Kidney (tissue), 14 donors: ENCODE results near the gene P2RX4. TPM values are rescaled to one million over a fixed set of nuclear protein-coding genes. Genes with fewer than 3 reads are reported as not detected.

Experiments
- DNase-seq, 5 donors: peaks; one replicate each; pipeline ENCODE4 v3.0.0-alpha.2; 2013 to 2020
- FAIRE-seq: peaks from 2 replicates; lab custom pipeline; 2012; peaks lifted over from hg19 to GRCh38; lab: Jason Lieb, UNC
- H3K27ac ChIP-seq, 2 donors: one replicate each; pipeline ENCODE4 v1.7.0; 2013; ENCODE audit warnings: low read depth in 2 of 2, low read length in 2 of 2, inconsistent platforms in 1 of 2
- H3K27me3 ChIP-seq: one replicate; pipeline ENCODE4 v1.7.1; 2013; ENCODE audit warnings: low read length, inconsistent platforms; ENCODE audit not compliant: control insufficient read depth, insufficient read depth
- H3K36me3 ChIP-seq, 3 donors: one replicate each; pipeline versions ENCODE4 v1.7.0 to v1.7.1; 2013; ENCODE audit warnings: low read length in 3 of 3, control low read depth in 1 of 3, inconsistent platforms in 1 of 3; ENCODE audit not compliant: insufficient read depth in 3 of 3, control insufficient read depth in 2 of 3
- H3K4me1 ChIP-seq, 3 donors: one replicate each; pipeline versions ENCODE4 v1.7.0 to v1.7.1; 2013; ENCODE audit warnings: low read length in 3 of 3, inconsistent platforms in 1 of 3, low read depth in 1 of 3; ENCODE audit not compliant: control insufficient read depth in 2 of 3, insufficient read depth in 2 of 3
- H3K4me3 ChIP-seq, 3 donors: one replicate each; pipeline versions ENCODE4 v1.7.0 to v1.8.1; 2013; ENCODE audit warnings: low read length in 3 of 3, control low read depth in 1 of 3, inconsistent platforms in 1 of 3
- H3K9ac ChIP-seq, 3 donors: one replicate each; pipeline versions ENCODE4 v1.7.0 to v1.7.1; 2013; ENCODE audit warnings: low read length in 3 of 3, control low read depth in 1 of 3, inconsistent platforms in 1 of 3
- H3K9me3 ChIP-seq, 3 donors: one replicate each; pipeline versions ENCODE4 v1.7.0 to v1.7.1; 2013; ENCODE audit warnings: low read length in 3 of 3, control low read depth in 1 of 3, inconsistent platforms in 1 of 3; ENCODE audit not compliant: control insufficient read depth in 2 of 3, insufficient read depth in 1 of 3
- CTCF ChIP-seq: IDR thresholded peaks from 3 replicates; pipeline ENCODE4 v1.5.1; 2012; ENCODE audit warnings: mild to moderate bottlenecking, moderate library complexity, borderline replicate concordance; ENCODE audit not compliant: insufficient read depth; ENCODE audit errors: extremely low read depth
- intact Hi-C: fragments of 100-400 bp; cut with DNase I; formaldehyde crosslinking; loops from one replicate; pipeline ENCODE4 v1.11.1; 2022
- polyA plus RNA-seq: library from polyadenylated mRNA; stranded (reverse); fragments of 350-450 nt; fragmentation: Illumina TruSeq; extraction: RNeasy Lipid Tissue Mini Kit (QIAGEN cat#74804); gene quantifications from one replicate; pipeline ENCODE4 v1.2.3, GENCODE V29; 2014; ENCODE audit warnings: low read depth, low replicate concordance; ENCODE audit not compliant: insufficient read depth
- total RNA-seq: library from RNA; stranded (reverse); fragmentation: NEBNext Ultra II Directional; extraction: Animal tissue kit (Norgen Biotek cat#: 25700); gene quantifications from one replicate; pipeline ENCODE4 v1.2.1, GENCODE V29; 2021
- donor health status: control.
- donor health status: control.
- donor health status: control.
- donor health status: control.
- donor health status: control.
- donor health status: DM: yes; HTN: yes; CAD: no.
- donor health status: Normal renal cell carcinoma (clear cell type).

The P2RX4 gene
- total and polyA plus RNA-seq, 2 donors from 2014 or later, result 28.8 to 36.2 TPM

DNA sequence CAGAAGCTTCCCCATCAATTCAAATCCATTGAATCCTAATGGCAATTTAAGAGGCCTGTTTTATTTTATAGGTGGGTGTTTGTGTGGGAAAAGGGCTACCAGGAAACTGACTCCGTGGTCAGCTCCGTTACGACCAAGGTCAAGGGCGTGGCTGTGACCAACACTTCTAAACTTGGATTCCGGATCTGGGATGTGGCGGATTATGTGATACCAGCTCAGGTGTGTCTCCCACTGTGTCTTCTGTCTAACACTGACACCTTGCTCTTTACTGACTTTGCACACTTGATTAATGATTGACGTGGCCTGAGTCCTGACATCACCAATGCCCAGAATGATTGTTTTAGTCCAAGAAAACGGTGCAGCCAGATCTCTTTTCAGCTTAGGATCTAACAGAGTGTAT is 7.1 kb downstream of the P2RX4 start:
- H3K27me3 ChIP-seq, result no peaks in the 10 kb centered on the region
- H3K9ac ChIP-seq, result no peak overlapping the region
- H3K36me3 ChIP-seq, result peaks cover 0 to 5% (median 0%) of the 10 kb centered on the region in 3 donors
- peak overlapping the region; percentile 71 to 84 for H3K27ac ChIP-seq
- FAIRE-seq (no peak), DNase-seq (peak in 3 of 5 donors; percentile 29 to 64 (median 58))
- peaks cover 0 to 21% (median 6%) of the 10 kb centered on the region in 3 donors for H3K4me1 ChIP-seq
- H3K4me3 ChIP-seq, result no peak overlapping the region
- no peaks in the 10 kb centered on the region for H3K9me3 ChIP-seq
- no peak for TF ChIP-seq CTCF
- intact Hi-C loops, result no loop called here

GRCh38 chr12:121217761-121218160 is 7.8 kb downstream of the P2RX4 start:
- intact Hi-C loops, result no loop called here
- no peak for DNase-seq
- Histone ChIP-seq H3K27me3 (no peaks in the 10 kb centered on the region), H3K27ac (peak overlapping the region; percentile 37 to 69), H3K4me1 (peaks cover 0 to 21% (median 6%) of the 10 kb centered on the region in 3 donors), H3K4me3 (peak overlapping the region in 1 of 3 donors; percentile 10), H3K9me3 (no peaks in the 10 kb centered on the region), H3K36me3 (peaks cover 0 to 5% (median 0%) of the 10 kb centered on the region in 3 donors), H3K9ac (no peak overlapping the region)
- TF ChIP-seq CTCF, result no peak
- no peak for FAIRE-seq

- Histone ChIP-seq H3K9me3 (no peaks in the 10 kb centered on the region), H3K27me3 (no peaks in the 10 kb centered on the region), H3K4me1 (peaks cover 0 to 21% (median 6%) of the 10 kb centered on the region in 3 donors), H3K4me3 (no peak overlapping the region), H3K27ac (no peak overlapping the region), H3K36me3 (peaks cover 0 to 5% (median 2%) of the 10 kb centered on the region in 3 donors), H3K9ac (no peak overlapping the region)
- no peak for TF ChIP-seq CTCF
- FAIRE-seq, result no peak
- DNase-seq, result peak in 1 of 5 donors; percentile 27
- intact Hi-C loops, result no loop called here
These were observed 8.8 kb downstream of the P2RX4 start for GRCh38 chr12:121218588-121219352.
